Type B pancreatic cell (in vitro differentiated cells): ENCODE results near the gene HLF. TPM values are rescaled to one million over a fixed set of nuclear protein-coding genes. Genes with fewer than 3 reads are reported as not detected.
A peak's percentile ranks its signal among the peaks of the same experiment; 100 is the strongest.

Experiments
- DNase-seq: peaks from one replicate; pipeline ENCODE4 v3.0.0; 2021; ENCODE audit warnings: mixed read lengths; ENCODE audit not compliant: unreplicated experiment; ENCODE audit errors: extremely low spot score
- H3K27ac Mint-ChIP-seq: 2 replicates; pipeline ENCODE4 v1.8.0; 2021; ENCODE audit warnings: mild to moderate bottlenecking, mixed read lengths
- H3K27me3 Mint-ChIP-seq: 2 replicates; pipeline ENCODE4 v1.8.0; 2021; ENCODE audit warnings: mixed read lengths
- H3K36me3 Mint-ChIP-seq: 2 replicates; pipeline ENCODE4 v1.8.0; 2021; ENCODE audit warnings: mixed read lengths
- H3K4me1 Mint-ChIP-seq: one replicate; pipeline ENCODE4 v1.8.0; 2021; ENCODE audit warnings: mixed read lengths; ENCODE audit not compliant: unreplicated experiment
- H3K4me3 Mint-ChIP-seq: 2 replicates; pipeline ENCODE4 v1.8.0; 2021; ENCODE audit warnings: mild to moderate bottlenecking, mixed read lengths
- H3K9me3 Mint-ChIP-seq: 2 replicates; pipeline ENCODE4 v1.8.0; 2021; ENCODE audit warnings: mixed read lengths
- CTCF ChIP-seq: fragments of 200-600 bp; sonication (generic); conservative IDR thresholded peaks from 2 replicates; pipeline ENCODE4 v1.5.0; 2021; ENCODE audit warnings: antibody characterized with exemption, mild to moderate bottlenecking
- total RNA-seq: library from RNA; stranded (reverse); gene quantifications from 2 replicates; pipeline ENCODE4 v1.2.1, GENCODE V29; 2021; ENCODE audit warnings: low replicate concordance

Gene HLF
- total RNA-seq, 1 donor from 2014 or later = 2.6 TPM

GRCh38 chr17:55354941-55355340 lies 90.2 kb downstream of the HLF start:
- Mint-ChIP-seq H3K9me3 (no peaks in the 10 kb centered on the region), H3K4me3 (no peak overlapping the region), H3K4me1 (no peaks in the 10 kb centered on the region), H3K27me3 (peaks cover 3% of the 10 kb centered on the region), H3K36me3 (no peaks in the 10 kb centered on the region), H3K27ac (no peak overlapping the region)
- DNase-seq = no peak
- no peak for TF ChIP-seq CTCF

GRCh38 chr17:55356434-55357328 lies 91.9 kb downstream of the HLF start:
- DNase-seq = no peak
- no peaks in the 10 kb centered on the region for H3K4me1 Mint-ChIP-seq
- no peaks in the 10 kb centered on the region for H3K36me3 Mint-ChIP-seq
- no peak overlapping the region for H3K4me3 Mint-ChIP-seq
- no peak overlapping the region for H3K27ac Mint-ChIP-seq
- peak; percentile 82 for TF ChIP-seq CTCF
- peaks cover 1% of the 10 kb centered on the region for H3K9me3 Mint-ChIP-seq
- peaks cover 3% of the 10 kb centered on the region for H3K27me3 Mint-ChIP-seq

- no peak for TF ChIP-seq CTCF
- no peak for DNase-seq
- H3K36me3 Mint-ChIP-seq = no peaks in the 10 kb centered on the region
- peaks cover 8% of the 10 kb centered on the region for H3K9me3 Mint-ChIP-seq
- peaks cover 3% of the 10 kb centered on the region for H3K27me3 Mint-ChIP-seq
- no peak overlapping the region for H3K27ac Mint-ChIP-seq
- no peaks in the 10 kb centered on the region for H3K4me1 Mint-ChIP-seq
- H3K4me3 Mint-ChIP-seq = no peak overlapping the region
Observed at GRCh38 chr17:55360971-55361370, 96.2 kb downstream of the HLF start.

GRCh38 chr17:55363033-55363432 lies 98.3 kb downstream of the HLF start:
- Mint-ChIP-seq H3K4me3 (no peak overlapping the region), H3K36me3 (no peaks in the 10 kb centered on the region), H3K27me3 (peaks cover 9% of the 10 kb centered on the region), H3K9me3 (peaks cover 8% of the 10 kb centered on the region), H3K4me1 (no peaks in the 10 kb centered on the region), H3K27ac (no peak overlapping the region)
- TF ChIP-seq CTCF = no peak
- no peak for DNase-seq

- DNase-seq = no peak
- Mint-ChIP-seq H3K9me3 (peaks cover 8% of the 10 kb centered on the region), H3K27me3 (peaks cover 9% of the 10 kb centered on the region), H3K4me3 (no peak overlapping the region), H3K27ac (no peak overlapping the region), H3K4me1 (no peaks in the 10 kb centered on the region), H3K36me3 (no peaks in the 10 kb centered on the region)
- TF ChIP-seq CTCF = no peak
Observed at GRCh38 chr17:55366020-55366481, 101.3 kb downstream of the HLF start.
